ENCODE results near the gene GMCL1. TPM values are rescaled to one million over a fixed set of nuclear protein-coding genes. Genes with fewer than 3 reads are reported as not detected.
A peak's percentile ranks its signal among the peaks of the same experiment; 100 is the strongest.

GMCL1 gene
- total and polyA plus RNA-seq, 9 of the 15 experiments (the other 6 are each of a cell fraction or from before 2014, with no cell fraction given), result 7.0 to 27.3 (median 15.4) TPM

DNA sequence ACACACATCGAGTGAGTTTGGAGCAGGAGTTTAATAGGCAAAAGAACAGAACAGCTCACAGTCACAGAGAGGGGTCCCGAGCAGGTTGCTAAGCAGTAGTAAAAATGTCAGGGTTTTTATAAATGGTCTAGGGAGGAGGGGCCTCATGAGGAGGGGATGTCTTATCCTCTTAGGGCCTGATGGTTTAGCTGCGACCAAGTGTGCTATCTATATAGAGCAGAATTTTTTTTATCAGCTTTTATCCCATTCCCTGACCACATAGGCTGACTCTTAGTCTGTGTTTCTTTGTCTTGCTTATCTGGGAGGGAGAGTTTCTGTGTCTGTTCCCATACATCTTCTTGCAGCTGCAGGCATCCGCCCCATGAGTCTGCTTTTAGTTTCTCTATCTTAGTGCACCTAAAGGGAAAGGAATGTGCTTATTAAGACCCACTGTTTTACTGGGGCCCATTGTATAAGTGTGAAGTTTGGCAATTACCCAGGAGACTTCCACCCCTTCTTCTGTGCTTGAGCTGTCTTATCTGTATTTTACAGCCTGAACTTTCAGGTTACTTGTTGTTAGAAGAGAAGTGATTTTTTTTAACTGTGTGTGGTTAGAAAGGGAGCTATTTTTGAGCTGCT is 30.4 kb upstream of the GMCL1 start:
- Histone ChIP-seq H3K36me3 (ENCODE audit: control insufficient read depth, insufficient read depth, low read length) (no peaks in the 10 kb centered on the region), H3K27me3 (ENCODE audit: control insufficient read depth in 2 of 2, insufficient read depth in 2 of 2, low read length in 2 of 2) (no peaks in the 10 kb centered on the region; a peak in 1 of 5 replicates), H3K4me2 (ENCODE audit: insufficient read depth, low read length) (peak overlapping the region; percentile 86), H3K4me3 (peak overlapping the region; percentile 30), H3K9me3 (replicated peaks; ENCODE audit: control insufficient read depth, insufficient read depth, low read depth, low read length) (no peaks in the 10 kb centered on the region), H3K27ac (ENCODE audit: extremely low read depth, low read depth, low read length) (peak overlapping the region; percentile 53; the same call in 1 of the 3 replicates), H4K20me1 (replicated peaks; ENCODE audit: control insufficient read depth, insufficient read depth, low read length) (peaks cover 14% of the 10 kb centered on the region), H2AFZ (ENCODE audit: low read depth, low read length) (0 out of 2 replicates have a peak overlapping the region, but pooled peaks have one; percentile 46), H3K9ac (ENCODE audit: insufficient read depth in 1 of 2, low read depth in 2 of 2, low read length in 2 of 2) (peak overlapping the region in 1 of 2 experiments; percentile 42; a peak in 1 of 4 replicates), H3K9me1 (ENCODE audit: control insufficient read depth, insufficient read depth, low read length) (no peaks in the 10 kb centered on the region), H3K79me2 (ENCODE audit: control insufficient read depth, insufficient read depth, low read length) (no peaks in the 10 kb centered on the region), H3K4me1 (replicated peaks in 1 of 2; ENCODE audit: control insufficient read depth in 2 of 2, insufficient read depth in 2 of 2, low read length in 2 of 2) (peaks cover 3 to 23% of the 10 kb centered on the region in 2 experiments; a peak in 4 of 5 replicates)
- no TSS peak for BruUV-seq (replicated peaks)
- POLR2A ChIA-PET, result interaction anchor here (0.7 to 2.7 kb wide), 10 partner anchors 10 to 134 kb away, joined by 3 to 16 read pairs (median 4); partner anchors contain the start of genes GMCL1 and SNRNP27
- peak; percentile 89 to 97 (median 89) for DNase-seq (ENCODE audit: extremely low read depth in 1 of 4, low spot score in 3 of 4)
- CTCF ChIA-PET (ENCODE audit: low intra/inter-chr PET ratio), result no interaction called here
- peak; percentile 96 for FAIRE-seq
- peak; percentile 95 for ATAC-seq
- in situ Hi-C loops (cut with MboI) (loop anchor here (5.0 kb wide), 1 partner anchor 57 kb away; the partner anchor contains the start of gene ANXA4), intact Hi-C loops (cut with micrococcal nuclease) (loop anchor here (5.0 kb wide), 2 partner anchors 57 to 242 kb away; partner anchors contain the start of gene ANXA4)
- 4% methylated on average over 4 of the region's 4 CpGs for WGBS (ENCODE audit: insufficient coverage, low coverage, missing lambda C conversion rate)
- TF ChIP-seq HDAC8 (tag; IDR thresholded peaks at IDR 0.05), result no peak
- peak; percentile 98 for TF ChIP-seq CTBP1 (IDR thresholded peaks at IDR 0.05; ENCODE audit: borderline replicate concordance)
- no peak for TF ChIP-seq PURB (CRISPR knock-in tag; IDR thresholded peaks at IDR 0.05; ENCODE audit: low read depth)
- peak; percentile 90 for TF ChIP-seq CXXC5 (CRISPR knock-in tag; IDR thresholded peaks at IDR 0.05)
- TF ChIP-seq TOE1 (IDR thresholded peaks at IDR 0.05; ENCODE audit: borderline replicate concordance), result peak; percentile 52; the same call in 1 of the 2 replicates
- no peak for TF ChIP-seq TOE1 (CRISPR knock-in tag; IDR thresholded peaks at IDR 0.05; ENCODE audit: borderline replicate concordance, low read depth)
- TF ChIP-seq ZBTB17 (CRISPR knock-in tag; IDR thresholded peaks at IDR 0.05), result peak; percentile 87
- TF ChIP-seq, protein P1, sequence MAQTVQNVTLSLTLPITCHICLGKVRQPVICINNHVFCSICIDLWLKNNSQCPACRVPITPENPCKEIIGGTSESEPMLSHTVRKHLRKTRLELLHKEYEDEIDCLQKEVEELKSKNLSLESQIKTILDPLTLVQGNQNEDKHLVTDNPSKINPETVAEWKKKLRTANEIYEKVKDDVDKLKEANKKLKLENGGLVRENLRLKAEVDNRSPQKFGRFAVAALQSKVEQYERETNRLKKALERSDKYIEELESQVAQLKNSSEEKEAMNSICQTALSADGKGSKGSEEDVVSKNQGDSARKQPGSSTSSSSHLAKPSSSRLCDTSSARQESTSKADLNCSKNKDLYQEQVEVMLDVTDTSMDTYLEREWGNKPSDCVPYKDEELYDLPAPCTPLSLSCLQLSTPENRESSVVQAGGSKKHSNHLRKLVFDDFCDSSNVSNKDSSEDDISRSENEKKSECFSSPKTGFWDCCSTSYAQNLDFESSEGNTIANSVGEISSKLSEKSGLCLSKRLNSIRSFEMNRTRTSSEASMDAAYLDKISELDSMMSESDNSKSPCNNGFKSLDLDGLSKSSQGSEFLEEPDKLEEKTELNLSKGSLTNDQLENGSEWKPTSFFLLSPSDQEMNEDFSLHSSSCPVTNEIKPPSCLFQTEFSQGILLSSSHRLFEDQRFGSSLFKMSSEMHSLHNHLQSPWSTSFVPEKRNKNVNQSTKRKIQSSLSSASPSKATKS (CRISPR knock-in tag; IDR thresholded peaks at IDR 0.05), result no peak
- peak; percentile 100 for TF ChIP-seq HDAC2 (IDR thresholded peaks at IDR 0.05)
- 0 out of 2 replicates have a peak, but pooled peaks have one; percentile 20 for TF ChIP-seq ZNF354B (CRISPR knock-in tag; IDR thresholded peaks at IDR 0.05)
- peak; percentile 99 for TF ChIP-seq HDAC3 (IDR thresholded peaks at IDR 0.05; ENCODE audit: borderline replicate concordance, partially characterized antibody)
- no peak for TF ChIP-seq HNRNPH1 (optimal IDR thresholded peaks at IDR 0.05; ENCODE audit: low read depth, low read length)
- TF ChIP-seq, protein P2, sequence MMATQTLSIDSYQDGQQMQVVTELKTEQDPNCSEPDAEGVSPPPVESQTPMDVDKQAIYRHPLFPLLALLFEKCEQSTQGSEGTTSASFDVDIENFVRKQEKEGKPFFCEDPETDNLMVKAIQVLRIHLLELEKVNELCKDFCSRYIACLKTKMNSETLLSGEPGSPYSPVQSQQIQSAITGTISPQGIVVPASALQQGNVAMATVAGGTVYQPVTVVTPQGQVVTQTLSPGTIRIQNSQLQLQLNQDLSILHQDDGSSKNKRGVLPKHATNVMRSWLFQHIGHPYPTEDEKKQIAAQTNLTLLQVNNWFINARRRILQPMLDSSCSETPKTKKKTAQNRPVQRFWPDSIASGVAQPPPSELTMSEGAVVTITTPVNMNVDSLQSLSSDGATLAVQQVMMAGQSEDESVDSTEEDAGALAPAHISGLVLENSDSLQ (IDR thresholded peaks at IDR 0.05), result peak; percentile 97
- TF ChIP-seq CBFA2T3 (IDR thresholded peaks at IDR 0.05), result peak; percentile 100
- TF ChIP-seq KLF6 (CRISPR knock-in tag; IDR thresholded peaks at IDR 0.05; ENCODE audit: borderline replicate concordance), result peak; percentile 82; the same call in 1 of the 2 replicates
- TF ChIP-seq ZBTB1 (CRISPR knock-in tag; IDR thresholded peaks at IDR 0.05; ENCODE audit: borderline replicate concordance, low read depth), result no peak
- TF ChIP-seq MXI1 (IDR thresholded peaks at IDR 0.05; ENCODE audit: low read depth, low read length), result peak; percentile 79; the same call in 1 of the 2 replicates
- peak; percentile 90 for TF ChIP-seq RUNX1 (IDR thresholded peaks at IDR 0.05; ENCODE audit: low read depth)
- peak; percentile 83 for TF ChIP-seq MAFF (IDR thresholded peaks at IDR 0.05; ENCODE audit: low read length)
- no peak for TF ChIP-seq ZSCAN29 (IDR thresholded peaks at IDR 0.05)
- peak; percentile 97 for TF ChIP-seq STAT5A (IDR thresholded peaks at IDR 0.05; ENCODE audit: borderline replicate concordance, low read length)
- no peak; the same call in 1 of the 2 replicates for TF ChIP-seq ZNF445 (CRISPR knock-in tag; IDR thresholded peaks at IDR 0.05; ENCODE audit: low read depth)
